GM06990 (cell line): ENCODE data around the gene VARS1.
"Not testable (repeated sequence)": the region's sequence is repeated elsewhere in the genome, so short reads cannot be mapped to it uniquely, and the experiment has no call there.

Source experiments
- DNase-seq: peaks from one replicate; pipeline ENCODE4 v3.0.0-alpha.2; 2011; ENCODE audit not compliant: insufficient read length; ENCODE audit errors: extremely low read depth
- H3K27me3 ChIP-seq: replicated peaks from 2 replicates; pipeline ENCODE4 v1.6.0; 2011; ENCODE audit warnings: low read length; ENCODE audit not compliant: control insufficient read depth, insufficient read depth
- H3K36me3 ChIP-seq: 2 replicates; pipeline ENCODE4 v1.5.1; 2011; ENCODE audit warnings: low read length; ENCODE audit not compliant: control insufficient read depth, insufficient read depth
- H3K4me3 ChIP-seq: replicated peaks from 2 replicates; pipeline ENCODE4 v1.5.1; 2011; ENCODE audit warnings: low read depth, mild to moderate bottlenecking, control low read depth, low read length
- CTCF ChIP-seq: IDR thresholded peaks from 2 replicates; pipeline ENCODE4 v1.5.1; 2011; ENCODE audit warnings: low read length, control low read depth, mild to moderate bottlenecking, inconsistent platforms; ENCODE audit not compliant: insufficient read depth, poor library complexity, severe bottlenecking

Gene VARS1

GRCh38 chr6:31795616-31796298, at the start of gene VARS1:
Gene VARS1, minus strand, starts transcription at chr6:31795752. Its CDS starts 535 bp downstream, at chr6:31795217.
- peak; percentile 92 for DNase-seq
- peaks cover 4% of the 10 kb centered on the region for H3K36me3 ChIP-seq
- peak within 1 kb of the TSS; percentile 92 for H3K4me3 ChIP-seq
- TF ChIP-seq CTCF = peak; percentile 83
- no peaks in the 10 kb centered on the region for H3K27me3 ChIP-seq

GRCh38 chr6:31844507-31844906, 49.0 kb upstream of the VARS1 start:
- DNase-seq = no peak
- Histone ChIP-seq H3K36me3 (peaks cover 4% of the 10 kb centered on the region), H3K4me3 (no peak overlapping the region), H3K27me3 (no peaks in the 10 kb centered on the region)
- TF ChIP-seq CTCF = no peak

GRCh38 chr6:31842053-31842452, 46.5 kb upstream of the VARS1 start:
- H3K4me3 ChIP-seq = no peak overlapping the region
- DNase-seq = no peak
- no peaks in the 10 kb centered on the region for H3K27me3 ChIP-seq
- peaks cover 19% of the 10 kb centered on the region for H3K36me3 ChIP-seq
- no peak for TF ChIP-seq CTCF

GRCh38 chr6:31839779-31840126, 44.2 kb upstream of the VARS1 start:
- peaks cover 19% of the 10 kb centered on the region for H3K36me3 ChIP-seq
- H3K27me3 ChIP-seq, DNase-seq, H3K4me3 ChIP-seq: not testable (repeated sequence)

- H3K4me3 ChIP-seq = peak overlapping the region; percentile 8; the same call in 1 of the 2 replicates
- DNase-seq = no peak
- H3K36me3 ChIP-seq = peaks cover 19% of the 10 kb centered on the region
- no peak for TF ChIP-seq CTCF
- no peaks in the 10 kb centered on the region for H3K27me3 ChIP-seq
Observed at GRCh38 chr6:31838968-31839367, 43.4 kb upstream of the VARS1 start.

GRCh38 chr6:31838114-31838553, 42.6 kb upstream of the VARS1 start:
- not testable (repeated sequence) for DNase-seq, H3K27me3 ChIP-seq
- peak overlapping the region; percentile 78 for H3K4me3 ChIP-seq
- peaks cover 19% of the 10 kb centered on the region for H3K36me3 ChIP-seq
